DLD1 (cell line): ENCODE results near the gene PARP16.

Experiments used
- in situ Hi-C: cut with HindIII; loops from 2 replicates; pipeline ENCODE4 v1.10.0; 2017; ENCODE audit warnings: low sequenced_read_pairs

The PARP16 gene

DNA sequence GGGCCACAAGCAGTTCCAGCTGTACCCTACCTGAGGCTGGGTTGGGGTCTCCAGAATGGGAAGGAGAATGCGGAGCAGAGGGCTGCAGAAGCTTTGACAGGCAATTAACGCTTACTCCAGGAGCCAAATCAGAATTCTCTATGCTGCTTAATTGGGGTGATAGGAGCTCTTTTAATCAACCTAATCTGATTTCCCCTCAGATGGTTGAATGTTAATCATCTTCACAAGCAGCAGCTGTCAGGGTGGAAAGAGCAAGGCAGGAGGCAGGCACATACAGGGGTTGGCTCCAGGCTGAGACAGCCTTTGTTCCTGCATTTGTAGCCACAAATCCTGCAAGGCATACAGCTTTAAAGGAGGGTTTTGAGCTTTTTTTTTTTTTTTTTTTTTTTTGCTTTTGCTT lies 78.0 kb downstream of the PARP16 start:
- in situ Hi-C loops, result no loop called here
